GM21619 (cell line): ENCODE data around the gene ABCC4.

ENCODE experiments used
- ATAC-seq: cut with Tn5 transposase; IDR thresholded peaks from one replicate; pipeline ENCODE4 v1.9.1; 2021; ENCODE audit not compliant: unreplicated experiment

Gene ABCC4

GRCh38 chr13:95261956-95262355 lies 39.3 kb downstream of the ABCC4 start:
- no peak for ATAC-seq

- peak; percentile 45 for ATAC-seq
These were observed 41.2 kb downstream of the ABCC4 start for GRCh38 chr13:95260031-95260525.

GRCh38 chr13:95258619-95259194 lies 42.5 kb downstream of the ABCC4 start:
- peak; percentile 53 for ATAC-seq

GRCh38 chr13:95258098-95258497 lies 43.2 kb downstream of the ABCC4 start:
- ATAC-seq, result no peak

GRCh38 chr13:95256091-95256490 lies 45.2 kb downstream of the ABCC4 start:
- no peak for ATAC-seq

GRCh38 chr13:95255072-95255732 lies 46.0 kb downstream of the ABCC4 start:
- no peak for ATAC-seq

- no peak for ATAC-seq
These were observed 46.9 kb downstream of the ABCC4 start for GRCh38 chr13:95254339-95254738.

- no peak for ATAC-seq
These were observed 48.2 kb downstream of the ABCC4 start for GRCh38 chr13:95253033-95253432.

- ATAC-seq, result peak; percentile 41
These were observed 49.6 kb downstream of the ABCC4 start for GRCh38 chr13:95251641-95252040.

- ATAC-seq, result peak; percentile 63
These were observed 50.3 kb downstream of the ABCC4 start for GRCh38 chr13:95250961-95251360.

- ATAC-seq, result no peak
These were observed 52.3 kb downstream of the ABCC4 start for GRCh38 chr13:95248953-95249352.

- no peak for ATAC-seq
These were observed 53.4 kb downstream of the ABCC4 start for GRCh38 chr13:95247852-95248251.

- no peak for ATAC-seq
These were observed 54.1 kb downstream of the ABCC4 start for GRCh38 chr13:95247171-95247570.

- ATAC-seq, result no peak
These were observed 54.8 kb downstream of the ABCC4 start for GRCh38 chr13:95246292-95247082.

- peak; percentile 62 for ATAC-seq
These were observed 56.2 kb downstream of the ABCC4 start for GRCh38 chr13:95245071-95245470.

- ATAC-seq, result no peak
These were observed 58.0 kb downstream of the ABCC4 start for GRCh38 chr13:95243207-95243606.

- ATAC-seq, result no peak
These were observed 59.9 kb downstream of the ABCC4 start for GRCh38 chr13:95241321-95241720.

GRCh38 chr13:95239283-95239682 lies 62.0 kb downstream of the ABCC4 start:
- peak; percentile 56 for ATAC-seq

GRCh38 chr13:95237310-95237870 lies 63.9 kb downstream of the ABCC4 start:
- no peak for ATAC-seq

- ATAC-seq, result no peak
These were observed 64.5 kb downstream of the ABCC4 start for GRCh38 chr13:95236774-95237173.

GRCh38 chr13:95235974-95236373 lies 65.3 kb downstream of the ABCC4 start:
- ATAC-seq, result no peak
